Kidney epithelial cell (primary cell): ENCODE measurements around the gene NSFL1C. TPM values are rescaled to one million over a fixed set of nuclear protein-coding genes. Genes with fewer than 3 reads are reported as not detected.

Experiments
- DNase-seq: peaks from one replicate; pipeline ENCODE4 v3.0.0-alpha.2; 2010; ENCODE audit warnings: low read depth
- H3K27me3 ChIP-seq: 2 replicates; pipeline ENCODE4 v1.6.0; 2011; ENCODE audit warnings: low read length; ENCODE audit not compliant: control insufficient read depth, insufficient read depth
- H3K36me3 ChIP-seq: 2 replicates; pipeline ENCODE4 v1.5.1; 2011; ENCODE audit warnings: low read length; ENCODE audit not compliant: control insufficient read depth, insufficient read depth
- H3K4me3 ChIP-seq: 2 replicates; pipeline ENCODE4 v1.5.1; 2011; ENCODE audit warnings: low read depth, mild to moderate bottlenecking, control low read depth, low read length
- total RNA-seq: library from RNA; depleted of rRNA; stranded (reverse); fragments of >200 nt; gene quantifications from 2 replicates; pipeline ENCODE4 v1.2.3, GENCODE V29; 2015
- TF ChIP-seq, protein P1 (sequence below): IDR thresholded peaks from 2 replicates; pipeline ENCODE4 v1.5.1; 2011; ENCODE audit warnings: mild to moderate bottlenecking, moderate library complexity, low read length, control low read depth, inconsistent platforms; ENCODE audit not compliant: insufficient read depth, poor library complexity, severe bottlenecking

Gene NSFL1C
- total RNA-seq, 1 donor from 2014 or later, result 58.9 TPM

DNA sequence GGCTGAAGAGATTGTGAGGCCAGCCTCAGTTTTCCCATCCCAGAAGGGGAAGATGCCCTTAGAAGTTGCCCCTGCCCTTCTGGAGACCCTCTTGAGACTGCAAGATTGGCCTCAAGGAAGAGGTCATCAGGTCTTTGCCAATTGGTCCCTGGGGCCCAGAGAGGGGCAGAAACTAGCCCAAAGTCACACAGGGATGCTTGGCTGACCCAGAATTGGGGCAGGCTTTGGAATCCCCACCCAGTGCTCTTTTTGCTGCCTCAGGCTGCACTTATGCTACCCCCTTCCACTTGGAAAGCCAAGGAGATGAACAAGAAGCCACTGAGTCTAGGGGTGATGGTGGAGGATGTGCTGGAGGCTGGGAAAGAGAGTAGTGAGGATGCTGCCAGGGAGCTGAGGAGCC, 48.9 kb downstream of the NSFL1C start:
- TF ChIP-seq, protein P1, sequence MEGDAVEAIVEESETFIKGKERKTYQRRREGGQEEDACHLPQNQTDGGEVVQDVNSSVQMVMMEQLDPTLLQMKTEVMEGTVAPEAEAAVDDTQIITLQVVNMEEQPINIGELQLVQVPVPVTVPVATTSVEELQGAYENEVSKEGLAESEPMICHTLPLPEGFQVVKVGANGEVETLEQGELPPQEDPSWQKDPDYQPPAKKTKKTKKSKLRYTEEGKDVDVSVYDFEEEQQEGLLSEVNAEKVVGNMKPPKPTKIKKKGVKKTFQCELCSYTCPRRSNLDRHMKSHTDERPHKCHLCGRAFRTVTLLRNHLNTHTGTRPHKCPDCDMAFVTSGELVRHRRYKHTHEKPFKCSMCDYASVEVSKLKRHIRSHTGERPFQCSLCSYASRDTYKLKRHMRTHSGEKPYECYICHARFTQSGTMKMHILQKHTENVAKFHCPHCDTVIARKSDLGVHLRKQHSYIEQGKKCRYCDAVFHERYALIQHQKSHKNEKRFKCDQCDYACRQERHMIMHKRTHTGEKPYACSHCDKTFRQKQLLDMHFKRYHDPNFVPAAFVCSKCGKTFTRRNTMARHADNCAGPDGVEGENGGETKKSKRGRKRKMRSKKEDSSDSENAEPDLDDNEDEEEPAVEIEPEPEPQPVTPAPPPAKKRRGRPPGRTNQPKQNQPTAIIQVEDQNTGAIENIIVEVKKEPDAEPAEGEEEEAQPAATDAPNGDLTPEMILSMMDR, result no peak
- no peaks in the 10 kb centered on the region for H3K36me3 ChIP-seq
- no peaks in the 10 kb centered on the region for H3K27me3 ChIP-seq
- DNase-seq, result no peak
- H3K4me3 ChIP-seq, result no peak overlapping the region

DNA sequence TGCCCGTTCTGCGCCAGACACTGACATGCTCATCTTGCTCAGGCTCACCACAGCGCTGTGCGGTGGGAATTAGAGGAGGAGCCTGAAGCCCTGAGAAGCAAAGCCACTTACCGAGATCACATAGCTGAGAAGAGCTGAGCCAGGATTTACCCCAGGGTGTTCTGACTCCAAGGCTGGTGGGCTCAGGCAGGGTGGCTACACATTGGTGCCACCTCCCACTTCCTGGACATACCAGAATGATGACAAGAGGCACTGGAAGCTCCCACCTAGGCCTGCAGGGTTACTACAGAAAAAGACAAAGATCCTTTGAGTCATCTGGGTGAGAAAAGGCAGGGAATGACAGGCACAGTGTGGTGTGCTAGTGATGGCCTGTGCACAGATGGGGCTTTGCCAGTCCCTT, 49.4 kb downstream of the NSFL1C start:
- TF ChIP-seq, protein P1, result no peak
- no peak for DNase-seq
- Histone ChIP-seq H3K27me3 (no peaks in the 10 kb centered on the region), H3K4me3 (no peak overlapping the region), H3K36me3 (no peaks in the 10 kb centered on the region)

DNA sequence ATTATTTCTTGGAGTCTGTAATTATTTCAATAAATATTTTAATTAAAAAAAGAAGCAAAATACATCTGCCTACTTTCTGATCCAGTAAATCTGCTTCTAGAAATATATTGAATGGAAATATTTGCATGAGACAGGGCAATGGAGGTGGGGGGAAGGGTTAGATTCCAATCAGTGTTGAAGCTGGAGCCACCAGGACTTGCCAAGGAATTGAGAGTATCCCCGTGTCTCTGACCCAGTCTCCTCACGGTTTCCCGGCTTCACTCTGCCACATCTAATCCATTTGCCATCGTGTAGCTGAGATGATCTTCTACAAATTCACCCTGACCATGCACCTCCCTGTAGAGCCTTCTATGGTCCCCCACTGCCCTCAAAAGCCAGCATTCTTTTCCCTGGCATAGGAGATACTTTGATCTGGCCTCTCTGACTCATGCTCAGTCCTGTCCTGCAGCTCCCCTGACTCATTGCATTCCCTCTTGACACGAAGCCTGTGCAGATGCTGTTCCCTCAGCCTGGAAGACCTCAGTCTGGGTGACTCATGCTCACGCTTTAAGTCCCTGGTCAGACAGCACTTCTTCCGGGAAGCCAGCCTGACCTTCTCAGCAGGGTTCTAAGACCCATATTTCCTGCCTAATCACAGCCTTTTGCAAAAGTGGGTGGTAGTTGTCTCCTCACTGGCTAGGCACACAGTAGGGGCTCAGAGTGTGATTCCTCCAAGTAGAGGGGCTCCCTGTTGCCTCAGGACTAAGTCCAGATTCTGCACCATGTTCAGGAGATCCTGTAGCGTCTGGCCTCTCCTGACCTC, 50.8 kb downstream of the NSFL1C start:
- DNase-seq, result peak; percentile 98
- Histone ChIP-seq H3K36me3 (no peaks in the 10 kb centered on the region), H3K27me3 (no peaks in the 10 kb centered on the region), H3K4me3 (no peak overlapping the region)
- TF ChIP-seq, protein P1, result no peak

- Histone ChIP-seq H3K27me3 (no peaks in the 10 kb centered on the region), H3K4me3 (no peak overlapping the region), H3K36me3 (no peaks in the 10 kb centered on the region)
- TF ChIP-seq, protein P1, result no peak
- DNase-seq, result no peak
These were observed 51.7 kb downstream of the NSFL1C start for GRCh38 chr20:1414982-1415381.

DNA sequence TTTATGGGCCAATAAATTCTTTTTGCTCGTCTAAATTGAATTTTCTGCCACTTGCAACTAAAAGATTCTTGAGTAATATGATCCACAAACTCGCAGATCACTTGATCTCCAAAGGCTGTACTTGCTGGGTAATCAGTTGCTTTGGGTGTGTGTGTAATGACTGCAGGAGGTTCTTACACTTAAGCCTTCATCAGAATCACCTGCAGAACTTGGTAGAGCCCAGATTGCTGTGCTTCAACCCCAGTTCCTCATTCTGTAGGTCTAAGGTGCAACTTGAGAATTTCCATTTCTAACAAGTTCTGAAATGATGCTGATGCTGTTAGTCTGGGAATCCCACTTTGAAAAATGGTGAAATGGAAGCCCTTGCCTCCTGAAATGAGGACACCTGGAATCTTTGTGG, 60.8 kb downstream of the NSFL1C start:
- no peaks in the 10 kb centered on the region for H3K27me3 ChIP-seq
- no peak overlapping the region for H3K4me3 ChIP-seq
- DNase-seq, result no peak
- no peaks in the 10 kb centered on the region for H3K36me3 ChIP-seq
- TF ChIP-seq, protein P1, result no peak

DNA sequence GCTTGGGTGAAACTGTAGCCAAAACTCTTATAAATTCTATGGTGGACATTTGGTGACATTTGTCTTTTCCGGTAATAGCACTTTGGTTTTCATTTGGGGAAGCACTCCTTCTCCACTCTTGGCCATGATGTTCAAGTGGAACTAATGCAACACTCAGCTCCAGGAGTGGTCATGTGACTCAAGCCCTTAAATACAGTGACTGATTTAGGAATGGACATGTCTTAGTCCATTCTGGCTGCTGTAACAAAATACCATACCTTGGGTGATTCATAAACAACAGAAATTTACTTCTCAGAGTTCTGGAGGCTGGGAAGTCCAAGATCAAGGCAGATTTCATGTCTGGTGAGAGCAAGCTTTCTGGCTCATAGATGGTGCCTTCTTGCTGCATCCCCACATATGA, 63.0 kb downstream of the NSFL1C start:
- TF ChIP-seq, protein P1, result no peak
- DNase-seq, result no peak
- Histone ChIP-seq H3K27me3 (no peaks in the 10 kb centered on the region), H3K4me3 (no peak overlapping the region), H3K36me3 (no peaks in the 10 kb centered on the region)
